Cardiac septum (tissue), 1 donor: ENCODE results near the gene PIM1. TPM values are rescaled to one million over a fixed set of nuclear protein-coding genes. Genes with fewer than 3 reads are reported as not detected.

Experiments
- DNase-seq: peaks from one replicate; pipeline ENCODE4 v3.0.0-alpha.2; 2020; ENCODE audit warnings: low spot score
- intact Hi-C: fragments of 100-400 bp; cut with DNase I; formaldehyde crosslinking; loops from one replicate; pipeline ENCODE4 v1.14.0; 2022
- total RNA-seq: library from RNA; stranded (reverse); fragmentation: NEBNext Ultra II Directional; extraction: Animal tissue kit (Norgen Biotek cat#: 25700); gene quantifications from one replicate; pipeline ENCODE4 v1.2.1, GENCODE V29; 2021
- donor health status: DM: no; HTN: no; CAD: no.

The PIM1 gene
- total RNA-seq, 1 donor from 2014 or later = 16.6 TPM

DNA sequence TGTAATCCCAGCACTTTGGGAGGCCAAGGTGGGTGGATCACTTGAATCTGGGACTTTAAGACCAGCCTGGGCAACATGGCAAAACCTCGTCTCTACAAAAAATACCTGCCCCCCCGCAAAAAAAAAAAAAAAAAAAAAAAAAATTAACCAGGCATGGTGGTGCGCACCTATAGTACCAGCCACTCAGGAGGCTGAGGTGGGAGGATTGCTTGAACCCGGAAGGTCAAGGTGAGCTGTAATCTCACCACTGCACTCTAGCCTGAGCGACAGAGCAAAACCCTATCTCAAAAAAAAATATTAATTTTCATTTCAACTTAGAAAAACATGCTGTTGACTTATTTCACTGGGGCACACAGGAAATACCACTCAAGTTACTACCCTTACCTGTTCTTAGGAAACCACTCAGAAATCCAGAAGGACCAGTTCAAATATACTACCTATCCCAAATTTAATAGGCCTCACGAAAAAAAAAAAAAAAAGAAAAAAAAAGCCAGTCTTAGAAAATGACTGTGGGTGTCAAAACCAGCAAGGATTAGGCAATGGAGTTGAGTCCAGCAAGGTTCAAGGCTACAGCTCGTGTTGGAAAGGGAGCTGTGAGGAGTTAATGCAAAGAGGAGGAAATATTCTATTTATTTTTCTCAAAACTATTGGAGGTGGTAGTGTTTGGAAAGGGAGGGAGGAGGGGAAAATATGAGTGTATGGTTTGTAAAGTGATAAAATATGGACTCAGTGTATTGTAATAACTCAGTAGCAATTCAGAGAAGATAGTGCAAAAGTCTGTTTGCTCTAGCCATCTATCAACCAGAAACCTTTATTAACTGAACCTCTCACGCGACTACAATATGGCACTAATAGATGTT, 33.9 kb upstream of the PIM1 start:
- DNase-seq = no peak
- intact Hi-C loops = loop anchor here (2.0 kb wide), 1 partner anchor 35 kb away; the partner anchor contains the start of gene PIM1

DNA sequence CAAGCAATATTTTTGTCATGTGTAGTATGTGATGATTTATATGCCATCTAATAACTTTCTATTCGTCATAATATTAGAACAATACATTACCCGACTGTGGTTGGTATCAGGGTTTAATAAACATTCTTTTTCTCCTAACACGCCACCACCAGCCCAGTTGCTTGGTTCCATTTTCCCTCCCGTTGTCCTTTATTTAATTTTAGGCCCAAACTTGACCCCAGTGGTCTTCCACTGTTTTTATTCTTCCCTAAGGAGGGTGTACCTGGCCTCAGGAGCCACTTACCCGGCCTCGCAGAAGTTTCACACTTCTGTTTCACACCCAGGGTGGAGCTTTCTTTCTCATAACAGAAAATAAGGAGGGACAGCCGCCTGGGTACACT, 33.1 kb upstream of the PIM1 start:
- intact Hi-C loops = loop anchor here (2.0 kb wide), 1 partner anchor 34 kb away; the partner anchor contains the start of gene PIM1
- no peak for DNase-seq

DNA sequence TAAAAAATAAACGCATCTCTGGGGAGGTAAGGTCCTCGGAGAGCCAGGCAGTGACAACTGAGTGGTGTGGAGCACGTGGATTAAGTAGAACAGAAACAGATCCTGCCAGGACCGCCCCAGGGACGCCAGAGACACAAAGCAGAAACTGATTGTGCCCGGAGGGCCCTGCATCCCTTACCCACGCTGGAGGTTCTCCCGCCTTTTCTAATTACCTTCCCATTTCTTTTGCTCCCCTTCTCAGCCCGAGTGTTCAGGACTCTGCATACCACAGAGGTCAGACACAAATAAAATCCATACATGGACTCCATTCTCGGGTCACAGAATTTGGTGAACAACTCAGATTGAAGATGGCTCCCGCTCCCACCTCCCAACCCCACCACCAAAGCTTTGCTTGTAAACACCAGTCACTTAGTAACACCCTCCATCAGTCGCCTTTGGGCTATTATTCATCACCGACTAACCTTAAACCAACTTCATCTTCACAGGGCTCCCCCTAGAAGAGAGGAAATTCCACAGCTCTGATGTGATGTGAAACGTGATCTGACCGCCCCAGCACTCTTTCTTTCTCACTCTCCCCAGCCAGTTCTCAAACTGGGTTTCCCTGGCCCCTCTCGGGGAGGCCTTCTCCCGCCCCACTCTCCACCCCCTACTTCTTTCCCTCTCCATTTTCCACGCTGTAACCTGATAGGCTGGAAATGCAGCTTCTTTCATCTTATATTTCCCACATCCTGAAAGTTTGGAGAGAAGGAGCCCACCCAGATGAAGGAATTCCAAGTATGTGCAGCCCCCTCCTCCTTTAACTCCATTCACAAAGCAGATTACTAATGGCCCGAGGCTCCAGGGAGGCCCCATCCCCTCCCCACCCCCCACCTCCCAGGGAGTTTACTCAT, 32.5 kb upstream of the PIM1 start:
- intact Hi-C loops = loop anchor here (2.0 kb wide), 1 partner anchor 33 kb away; the partner anchor contains the start of gene PIM1
- DNase-seq = no peak

DNA sequence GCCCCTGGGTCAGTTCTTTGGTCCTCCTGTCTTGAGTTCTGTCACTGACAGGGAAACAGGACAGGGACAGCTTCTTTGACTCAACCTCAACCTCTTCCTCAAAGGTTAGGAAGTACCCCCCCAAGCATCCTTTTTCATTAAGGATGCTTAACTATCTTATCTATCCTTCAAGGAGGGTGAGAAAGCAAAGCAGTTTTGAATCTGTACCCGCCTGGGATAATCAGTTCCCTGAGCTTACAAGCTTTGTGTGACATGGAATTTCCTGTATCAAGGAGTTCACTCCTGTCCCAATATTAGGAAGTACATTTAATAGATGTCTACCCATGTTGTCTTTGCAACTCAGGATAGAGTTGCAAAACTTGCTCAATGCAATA, 31.1 kb upstream of the PIM1 start:
- intact Hi-C loops = no loop called here
- DNase-seq = no peak

DNA sequence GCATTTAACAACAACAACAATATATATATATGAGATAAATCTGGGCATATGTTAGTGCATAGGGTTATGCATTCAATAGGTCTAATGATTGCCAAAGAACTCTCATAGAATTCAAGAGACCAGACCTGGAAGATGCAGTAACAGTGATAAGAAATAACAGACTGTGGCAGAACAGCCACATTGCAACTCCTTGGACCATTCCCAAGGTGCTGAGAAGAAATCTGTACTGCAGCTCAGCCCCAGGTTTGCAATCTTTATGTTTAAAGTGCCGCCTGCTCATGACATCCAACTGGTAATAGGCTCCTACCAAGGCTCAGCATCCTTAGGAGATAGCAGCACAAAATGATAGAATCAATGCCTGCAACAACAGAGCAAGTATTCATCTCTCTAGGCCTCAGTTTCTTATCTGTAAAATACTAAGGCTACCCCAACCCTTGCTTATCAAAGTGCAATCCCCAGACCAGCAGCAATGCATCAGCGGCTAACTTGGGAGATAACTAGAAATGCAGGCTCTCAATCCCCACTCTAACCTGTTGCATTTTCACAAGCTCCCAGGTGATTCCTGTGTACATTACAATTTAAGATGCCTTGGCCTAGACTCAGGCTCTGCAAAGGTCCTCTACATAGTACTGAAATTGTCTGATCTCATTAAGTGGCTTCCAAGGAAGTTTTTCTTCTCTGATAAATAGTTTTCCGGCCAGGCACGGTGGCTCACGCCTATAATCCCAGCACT, 30.6 kb upstream of the PIM1 start:
- no peak for DNase-seq
- intact Hi-C loops = no loop called here

DNA sequence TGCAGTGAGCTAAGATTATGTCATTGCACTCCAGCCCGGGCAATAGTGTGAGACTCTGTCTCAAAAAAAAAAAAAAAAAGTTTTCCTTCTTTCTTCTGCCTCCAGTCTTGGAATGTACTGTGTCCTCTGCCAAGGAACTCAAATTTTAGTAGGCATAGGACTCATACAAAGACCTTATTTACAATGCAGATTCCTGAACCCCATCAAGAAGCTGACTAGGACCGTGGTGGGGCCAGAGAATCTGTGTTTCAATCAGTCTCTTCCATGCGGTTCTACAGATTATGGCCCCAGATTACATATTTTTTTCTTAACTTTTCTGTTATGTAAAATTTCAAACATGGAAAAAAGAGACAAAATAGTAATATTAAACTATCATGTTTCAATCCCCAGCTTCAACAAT, 29.8 kb upstream of the PIM1 start:
- DNase-seq = no peak
- intact Hi-C loops = no loop called here

DNA sequence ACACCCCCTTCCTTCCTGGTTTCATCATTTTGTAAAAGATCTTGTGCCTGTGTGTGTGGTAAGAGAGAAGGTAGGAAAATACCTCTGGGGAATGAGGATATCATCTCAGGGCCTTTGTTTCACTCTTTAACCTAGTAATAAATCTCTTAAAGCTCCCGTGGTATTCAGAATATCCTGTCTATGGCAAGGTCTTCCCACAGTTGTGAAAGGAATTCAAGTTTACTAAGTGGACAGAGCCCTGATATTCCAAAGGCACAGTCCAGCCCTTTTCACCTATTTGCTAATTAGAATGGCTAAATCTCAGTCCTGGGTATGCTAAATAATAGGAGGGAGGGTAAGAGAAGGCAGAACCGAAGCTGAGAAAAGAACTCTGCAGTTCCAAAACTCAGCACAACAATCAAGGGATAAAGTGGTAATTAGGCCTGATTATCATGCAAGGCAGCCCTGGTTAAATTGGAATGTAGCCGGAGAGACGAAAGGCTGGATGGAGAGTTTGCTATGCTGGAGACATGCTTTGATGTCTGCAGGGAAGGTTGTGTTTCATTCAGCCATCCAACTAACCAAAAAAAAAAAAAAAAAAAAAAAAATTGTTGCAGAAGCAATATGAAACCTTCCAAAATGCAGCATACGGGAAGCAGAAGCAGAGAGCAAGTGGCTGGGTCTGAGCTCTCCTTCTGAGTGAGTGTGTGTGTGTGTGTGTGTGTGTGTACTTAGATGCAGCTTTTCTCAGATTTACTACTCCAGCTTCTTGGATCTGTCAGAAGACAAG, 28.5 kb upstream of the PIM1 start:
- intact Hi-C loops = no loop called here
- DNase-seq = no peak

DNA sequence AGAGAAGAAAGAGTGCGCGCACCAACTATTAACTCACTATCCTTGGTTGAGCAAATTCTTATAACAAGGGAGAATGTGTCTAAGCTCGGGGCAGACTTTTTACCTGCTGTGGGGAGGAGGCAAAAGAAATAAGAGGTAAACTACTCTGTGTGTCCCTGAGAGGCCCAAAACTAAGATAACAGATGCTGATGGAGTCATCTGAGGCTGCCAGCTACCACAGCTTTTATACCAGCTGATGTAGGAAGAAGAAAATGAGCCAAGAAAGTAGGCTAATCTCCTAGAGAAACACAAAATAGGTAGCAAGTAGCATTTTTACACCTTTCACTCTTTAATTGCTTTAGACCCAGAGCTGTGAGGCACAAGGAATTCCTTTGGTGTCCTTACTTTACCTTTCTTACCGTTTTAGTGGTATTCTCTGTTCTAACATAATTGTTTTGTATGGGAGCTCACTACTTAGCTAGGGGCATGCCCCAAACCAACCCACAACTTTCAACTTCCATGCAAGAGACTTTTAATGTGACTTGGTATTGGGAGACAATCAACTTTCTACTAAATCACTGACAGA, 27.8 kb upstream of the PIM1 start:
- intact Hi-C loops = no loop called here
- DNase-seq = no peak

DNA sequence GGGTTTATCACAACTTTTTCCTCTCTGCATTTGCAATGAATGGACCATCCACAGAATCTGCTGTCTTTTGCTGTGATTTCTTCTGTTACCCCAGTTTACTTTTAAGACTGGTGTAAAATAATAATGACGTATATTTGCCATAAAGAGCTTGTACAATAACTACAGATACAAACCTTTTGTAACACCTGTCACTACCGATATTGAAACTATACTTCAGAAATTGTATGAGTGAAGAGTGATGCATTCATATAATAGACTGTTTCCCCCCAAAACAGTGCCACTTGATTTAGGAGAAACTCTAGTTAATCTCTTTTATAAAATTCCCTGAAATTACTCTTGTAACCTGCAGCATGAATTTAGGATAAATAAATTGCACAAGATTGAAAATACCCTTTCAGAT, 26.4 kb upstream of the PIM1 start:
- intact Hi-C loops = no loop called here
- no peak for DNase-seq

DNA sequence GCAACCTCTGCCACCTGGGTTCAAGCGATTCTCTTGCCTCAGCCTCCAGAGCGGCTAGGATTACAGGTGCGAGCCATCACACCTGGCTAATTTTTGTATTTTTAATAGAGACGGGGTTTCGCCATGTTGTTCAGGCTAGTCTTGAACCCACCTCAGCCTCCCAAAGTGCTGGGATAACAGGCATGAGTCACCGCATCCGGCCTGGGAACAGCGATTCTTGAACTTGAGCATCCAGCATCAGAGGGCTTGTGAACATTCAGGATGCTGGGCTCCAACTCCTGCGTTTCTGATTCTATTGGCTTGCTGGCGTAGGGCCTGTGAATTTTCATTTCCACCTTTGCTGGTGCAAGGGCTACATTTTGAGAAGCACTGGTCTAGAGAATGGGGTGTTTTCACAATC, 24.5 kb upstream of the PIM1 start:
- no peak for DNase-seq
- intact Hi-C loops = no loop called here

DNA sequence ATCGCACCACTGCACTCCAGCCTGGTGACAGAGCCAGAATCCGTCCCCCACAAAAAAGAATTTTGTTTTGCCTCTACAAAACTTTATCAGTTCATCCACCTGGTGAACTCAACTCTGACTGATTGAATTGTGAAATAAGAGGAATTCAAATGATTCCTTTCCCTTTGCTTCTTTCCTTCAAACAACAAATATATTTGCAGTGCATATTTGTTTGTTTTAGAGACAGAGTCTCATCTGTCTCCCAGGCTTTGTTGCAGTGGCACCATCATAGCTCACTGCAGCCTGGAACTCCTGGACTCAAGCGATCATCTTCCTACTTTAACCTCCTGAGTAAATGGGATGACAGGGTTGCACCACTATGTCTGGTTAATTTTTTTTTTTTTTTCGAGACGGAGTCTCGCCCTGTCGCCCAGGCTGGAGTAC, 23.2 kb upstream of the PIM1 start:
- no peak for DNase-seq
- intact Hi-C loops = no loop called here

DNA sequence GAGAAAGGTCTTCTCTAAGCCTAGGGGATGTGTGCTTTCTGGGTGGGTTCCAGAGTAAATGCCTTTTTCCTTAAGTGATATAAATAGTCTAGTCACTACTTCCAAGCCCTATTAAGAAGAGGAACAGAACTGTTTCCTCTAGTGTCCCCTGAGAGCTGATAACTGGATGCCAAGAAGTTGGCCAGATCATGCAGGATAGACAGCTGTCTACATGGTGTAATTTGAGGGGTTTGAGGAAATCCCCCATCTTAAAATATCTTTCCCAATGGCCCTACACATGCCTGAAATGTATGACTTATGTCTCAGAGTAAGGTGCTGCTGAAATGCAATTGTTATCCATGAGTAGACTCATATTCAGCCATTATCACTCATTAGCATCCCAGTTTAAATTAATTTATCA, 20.2 kb upstream of the PIM1 start:
- intact Hi-C loops = no loop called here
- DNase-seq = no peak

DNA sequence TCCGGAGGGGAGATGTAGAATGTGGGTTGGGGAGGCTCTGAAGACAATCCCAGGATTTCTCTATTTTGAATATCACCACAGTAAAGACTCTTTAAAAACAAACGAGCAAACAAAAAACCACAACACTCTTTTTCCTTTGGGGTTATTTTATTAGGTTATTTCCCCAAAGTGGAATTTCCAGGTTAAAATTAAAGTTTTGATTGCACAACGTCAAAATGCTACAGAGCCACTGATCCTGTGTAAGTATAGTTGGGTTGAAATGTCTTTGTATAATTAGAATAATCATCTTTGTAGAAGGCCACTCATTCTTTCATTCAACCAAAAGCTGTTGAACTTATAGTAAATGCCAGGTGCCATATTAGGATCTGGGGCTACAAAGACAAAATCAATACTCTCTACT, 19.6 kb upstream of the PIM1 start:
- intact Hi-C loops = no loop called here
- DNase-seq = no peak

DNA sequence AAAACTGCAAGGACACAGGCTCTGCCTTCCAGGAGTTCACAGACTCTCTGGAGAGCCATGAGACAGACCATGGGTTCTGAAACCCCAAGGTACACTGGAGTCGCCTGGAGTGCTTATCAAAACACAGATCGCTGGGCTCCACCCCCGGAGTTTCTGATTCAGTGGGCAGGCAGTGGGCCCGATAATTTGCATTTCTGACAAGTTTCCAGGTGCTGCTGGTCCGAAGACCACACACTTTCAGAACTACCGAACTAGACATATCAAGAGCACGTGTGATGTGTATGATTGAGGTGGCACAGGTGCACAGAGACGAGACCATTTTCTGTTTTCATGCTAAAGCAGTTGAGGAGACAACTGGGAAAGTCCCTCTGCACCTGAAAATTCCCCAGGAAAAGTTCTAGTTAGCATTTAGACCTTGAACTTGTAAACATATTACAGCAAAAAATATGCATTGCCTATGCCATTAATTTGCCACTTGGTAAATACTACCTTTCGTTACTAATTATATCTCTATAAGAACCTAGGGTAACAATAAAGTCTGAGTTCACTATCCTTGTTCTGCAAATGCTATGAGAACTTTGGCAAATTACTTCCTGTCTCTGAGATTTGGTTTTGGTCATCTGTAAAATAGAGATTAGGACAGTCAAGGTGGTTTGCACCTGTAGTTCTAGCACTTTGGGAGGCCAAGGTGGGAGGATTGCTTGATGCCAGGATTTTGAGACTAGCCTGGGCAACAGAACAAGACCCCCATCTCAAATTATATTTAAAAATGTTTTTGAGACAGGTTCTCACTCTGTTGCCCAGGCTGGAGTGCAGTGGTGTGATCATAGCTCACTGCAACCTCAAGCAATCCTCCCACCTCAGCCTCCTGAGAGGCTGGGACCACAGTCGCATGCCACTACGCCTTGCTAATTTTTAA, 14.3 kb upstream of the PIM1 start:
- intact Hi-C loops = no loop called here
- no peak for DNase-seq

DNA sequence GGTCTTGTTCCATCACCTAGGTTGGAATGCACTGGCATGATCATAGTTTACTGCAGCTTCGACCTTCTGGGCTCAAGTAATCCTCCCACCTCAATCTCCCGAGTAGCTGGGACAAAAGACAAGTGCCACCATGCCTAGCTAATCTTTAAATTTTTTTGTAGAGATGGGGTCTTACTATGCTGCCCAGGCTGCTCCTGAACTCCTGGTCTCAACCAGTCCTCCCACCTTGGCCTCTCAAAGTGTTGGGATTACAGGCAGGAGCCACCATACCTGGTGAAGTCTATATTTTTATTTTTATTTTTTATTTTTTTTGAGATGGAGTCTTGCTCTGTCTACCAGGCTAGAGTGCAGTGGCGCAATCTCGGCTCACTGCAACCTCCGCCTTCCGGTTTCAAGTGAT, 11.4 kb upstream of the PIM1 start:
- intact Hi-C loops = no loop called here
- DNase-seq = no peak

DNA sequence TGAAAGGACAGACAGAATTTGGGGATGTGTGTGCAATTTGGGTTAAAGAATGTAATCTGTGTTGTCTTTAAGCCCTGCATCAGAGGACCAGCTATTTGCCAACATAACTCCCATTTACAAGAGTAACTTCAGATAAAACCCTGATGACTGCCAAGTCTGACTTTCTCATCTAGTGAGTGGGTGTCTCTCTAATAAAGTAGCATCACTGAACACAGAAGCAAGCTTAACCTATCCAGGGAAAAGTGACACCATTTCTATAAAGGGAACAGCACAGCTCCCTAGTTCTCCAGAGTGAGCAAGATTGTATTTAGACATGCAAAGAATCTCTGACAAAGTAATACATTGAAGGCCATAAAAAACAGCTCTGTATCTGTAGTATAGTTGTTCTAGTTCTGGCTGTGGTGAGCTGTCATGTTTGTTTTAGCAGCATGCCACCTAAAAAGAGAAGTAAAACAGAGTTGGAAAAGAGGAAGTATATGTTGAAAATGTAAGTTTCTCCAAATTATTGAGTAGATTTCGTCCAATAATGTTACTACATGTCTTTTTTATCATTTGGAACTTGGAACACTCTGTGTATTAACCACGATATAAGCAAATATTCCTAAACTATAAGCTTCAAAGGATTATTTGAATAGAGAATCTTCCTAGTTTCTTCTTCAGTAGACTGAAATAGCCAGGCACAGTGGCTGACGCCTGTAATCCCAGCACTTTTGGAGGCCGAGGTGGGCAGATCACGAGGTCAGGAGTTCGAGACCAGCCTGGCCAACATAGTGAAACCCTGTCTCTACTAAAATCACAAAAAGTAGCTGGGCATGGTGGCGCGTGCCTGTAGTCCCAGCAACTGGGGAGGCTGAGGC, 8.8 kb upstream of the PIM1 start:
- no peak for DNase-seq

DNA sequence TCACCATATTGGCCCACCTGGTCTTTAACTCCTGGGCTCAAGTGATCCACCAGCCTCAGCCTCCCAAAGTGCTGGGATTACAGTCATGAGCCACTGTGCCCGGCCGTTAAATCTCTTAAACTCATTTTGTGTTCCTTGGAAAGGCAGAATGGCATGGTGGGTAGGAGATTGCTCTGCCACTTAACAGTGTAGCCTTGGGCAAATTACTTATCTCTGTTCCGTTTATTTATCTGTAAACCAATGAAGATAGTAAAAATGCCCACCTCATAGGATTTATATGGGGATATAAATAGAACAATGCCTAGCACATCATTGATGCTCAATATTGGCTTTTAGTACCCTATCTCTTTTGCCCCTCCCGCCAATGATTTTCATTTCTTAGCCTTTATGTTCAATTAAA, 7.2 kb upstream of the PIM1 start:
- intact Hi-C loops = no loop called here
- no peak for DNase-seq

More for the DNA sequence above, 8.8 kb upstream of the PIM1 start:
- intact Hi-C loops = no loop called here
